Endothelial cell of umbilical vein (primary cell): ENCODE results near the gene GSC2. TPM values are rescaled to one million over a fixed set of nuclear protein-coding genes. Genes with fewer than 3 reads are reported as not detected.

Source experiments
- BruUV-seq: library from RNA; stranded (reverse); fragments of 400-500 nt; replicated peaks from 2 replicates; lab custom pipeline; 2021; lab: Mats Ljungman, UMichigan
- CTCF ChIA-PET: fragments of 300-600, 350-600 bp; sonication (Branson Sonifier 250); formaldehyde crosslinking; loops from one replicate; lab custom pipeline; 2021; ENCODE audit warnings: antibody characterized with exemption, inconsistent platforms; lab: Charles Lee
- POLR2A ChIA-PET: fragments of 300-600, 350-600 bp; sonication (Branson Sonifier 250); formaldehyde crosslinking; loops from one replicate; lab custom pipeline; 2021; ENCODE audit warnings: antibody characterized with exemption, inconsistent platforms; lab: Charles Lee
- DNase-seq: peaks from one replicate; pipeline ENCODE4 v3.0.0-alpha.2; 2011; ENCODE audit warnings: low read depth, low spot score
- FAIRE-seq: peaks from 2 replicates; lab custom pipeline; 2011; peaks lifted over from hg19 to GRCh38; lab: Jason Lieb, UNC
- H2AFZ ChIP-seq: 2 replicates; pipeline ENCODE4 v1.6.0; 2012; ENCODE audit warnings: low read depth, low read length, control low read depth, inconsistent platforms
- H3K27ac ChIP-seq: 2 replicates; pipeline ENCODE4 v1.5.1; 2011; ENCODE audit warnings: low read depth, mild to moderate bottlenecking, control low read depth, low read length, moderate library complexity; ENCODE audit not compliant: insufficient read depth
- H3K27me3 ChIP-seq, 2 experiments: 2 replicates each; pipeline versions ENCODE4 v1.6.0 to v1.6.1; 2011; ENCODE audit warnings: low read length in 2 of 2, mixed read lengths in 1 of 2; ENCODE audit not compliant: control insufficient read depth in 2 of 2, insufficient read depth in 2 of 2
- H3K36me3 ChIP-seq, 2 experiments: 2 replicates in 1 of 2; 3 replicates in 1 of 2; pipeline ENCODE4 v1.5.1; 2011; ENCODE audit warnings: low read length in 2 of 2, mild to moderate bottlenecking in 1 of 2, moderate library complexity in 1 of 2; ENCODE audit not compliant: control insufficient read depth in 2 of 2, insufficient read depth in 2 of 2; ENCODE audit errors: extremely low read depth in 1 of 2
- H3K4me1 ChIP-seq: 3 replicates; pipeline ENCODE4 v1.5.1; 2011; ENCODE audit warnings: mild to moderate bottlenecking, low read length; ENCODE audit not compliant: control insufficient read depth, insufficient read depth; ENCODE audit errors: extremely low read depth
- H3K4me2 ChIP-seq: 2 replicates; pipeline ENCODE4 v1.6.1; 2011; ENCODE audit warnings: low read length, control low read depth, mixed read lengths; ENCODE audit not compliant: insufficient read depth
- H3K4me3 ChIP-seq, 3 experiments: fragments of 200-600 bp in 1 of 3; sonication (generic), shearing (Covaris generic) in 1 of 3; replicated peaks in 1 of 3; 2 replicates each; pipeline ENCODE4 v1.5.1; 2011 to 2016; ENCODE audit warnings: control low read depth in 3 of 3, low read length in 3 of 3, mild to moderate bottlenecking in 2 of 3, inconsistent platforms in 1 of 3, low read depth in 1 of 3, moderate library complexity in 1 of 3; ENCODE audit not compliant: insufficient read depth in 1 of 3
- H3K79me2 ChIP-seq: 2 replicates; pipeline ENCODE4 v1.6.0; 2012; ENCODE audit warnings: low read length, inconsistent platforms; ENCODE audit not compliant: control insufficient read depth, insufficient read depth
- H3K9ac ChIP-seq: replicated peaks from 2 replicates; pipeline ENCODE3; 2011; ENCODE audit warnings: low read length, control low read depth; ENCODE audit not compliant: insufficient read depth; ENCODE audit errors: extremely low read depth
- H3K9me1 ChIP-seq: replicated peaks from 3 replicates; pipeline ENCODE4 v1.6.0; 2011; ENCODE audit warnings: mild to moderate bottlenecking, low read length; ENCODE audit not compliant: control insufficient read depth, insufficient read depth; ENCODE audit errors: extremely low read depth
- H3K9me3 ChIP-seq: replicated peaks from 2 replicates; pipeline ENCODE4 v1.5.1; 2012; ENCODE audit warnings: low read length, inconsistent platforms; ENCODE audit not compliant: control insufficient read depth, insufficient read depth
- H4K20me1 ChIP-seq: replicated peaks from 2 replicates; pipeline ENCODE3; 2011; ENCODE audit warnings: mild to moderate bottlenecking, low read length; ENCODE audit not compliant: control insufficient read depth, insufficient read depth; ENCODE audit errors: extremely low read depth
- CTCF ChIP-seq, 2 donors: IDR thresholded peaks; 1 replicate in 1 of 2; 2 replicates in 1 of 2; pipeline ENCODE4 v1.5.1; 2011; ENCODE audit warnings: low read length in 2 of 2, mild to moderate bottlenecking in 2 of 2, moderate library complexity in 2 of 2, control low read depth in 1 of 2, inconsistent platforms in 1 of 2, low read depth in 1 of 2; ENCODE audit not compliant: insufficient read depth in 1 of 2; ENCODE audit errors: extremely low read depth in 1 of 2
- EZH2 ChIP-seq: IDR thresholded peaks from 2 replicates; pipeline ENCODE4 v1.6.1; 2012; ENCODE audit warnings: borderline replicate concordance, low read depth, mild to moderate bottlenecking, moderate library complexity, low read length, inconsistent platforms; ENCODE audit not compliant: severe bottlenecking
- FOS ChIP-seq: IDR thresholded peaks from 2 replicates; pipeline ENCODE4 v1.6.1; 2011; ENCODE audit warnings: mild to moderate bottlenecking, low read length, moderate library complexity, borderline replicate concordance; ENCODE audit not compliant: insufficient read depth
- GATA2 ChIP-seq: IDR thresholded peaks from 2 replicates; pipeline ENCODE4 v1.7.0; 2011; ENCODE audit warnings: low read depth, mild to moderate bottlenecking, moderate library complexity, mixed read lengths, low read length; ENCODE audit not compliant: insufficient read length, insufficient read depth
- MYC ChIP-seq: IDR thresholded peaks from one replicate; pipeline ENCODE4 v1.6.1; 2011; ENCODE audit warnings: mild to moderate bottlenecking, low read depth, low read length
- POLR2A ChIP-seq: IDR thresholded peaks from 2 replicates; pipeline ENCODE4 v1.6.1; 2012; ENCODE audit warnings: low read depth, mild to moderate bottlenecking, control low read depth, low read length
- POLR2AphosphoS5 ChIP-seq: IDR thresholded peaks from 2 replicates; pipeline ENCODE4 v1.6.1; 2012; ENCODE audit warnings: low read depth, mild to moderate bottlenecking, control low read depth, low read length, moderate library complexity; ENCODE audit not compliant: insufficient read depth
- dilution Hi-C: fragments of 300-500 bp; cut with MboI; formaldehyde crosslinking; loops from one replicate; pipeline ENCODE4 v1.15.0; 2019; ENCODE audit warnings: low sequenced_read_pairs; ENCODE audit not compliant: extremely low pct_ligation_motif_present
- intact Hi-C: fragments of 100-400 bp; cut with micrococcal nuclease; formaldehyde crosslinking; loops from one replicate; pipeline ENCODE4 v1.10.0; 2022
- polyA plus RNA-seq, 4 experiments: library from polyadenylated mRNA; depleted of rRNA in 3 of 4; stranded (reverse) in 3 of 4; unstranded in 1 of 4; fragments of >200 nt; gene quantifications; 2 replicates each; pipeline versions ENCODE4 v1.2.1 to v1.2.3, GENCODE V29; 2011 to 2012; ENCODE audit warnings: missing spikeins in 1 of 4
- total RNA-seq: library from RNA; stranded (reverse); gene quantifications from 2 replicates; pipeline ENCODE4 v1.2.3, GENCODE V29; 2021

Gene GSC2
- total and polyA plus RNA-seq, 2 donors (not counting 3 experiments of a cell fraction or from before 2014, with no cell fraction given), result not detected

GRCh38 chr22:19174106-19175025, 24.3 kb upstream of the GSC2 start:
- FAIRE-seq, result no peak
- H3K9ac ChIP-seq, result no peak overlapping the region

More at GRCh38 chr22:19174106-19175025, 24.3 kb upstream of the GSC2 start:
- Histone ChIP-seq H3K9me3 (no peaks in the 10 kb centered on the region), H3K4me2 (no peak overlapping the region), H3K79me2 (peaks cover 36% of the 10 kb centered on the region), H3K27ac (no peak overlapping the region), H4K20me1 (no peaks in the 10 kb centered on the region), H2AFZ (no peak overlapping the region), H3K27me3 (peaks cover 3 to 6% of the 10 kb centered on the region in 2 experiments), H3K9me1 (no peaks in the 10 kb centered on the region), H3K4me3 (no peak overlapping the region), H3K4me1 (peaks cover 25% of the 10 kb centered on the region), H3K36me3 (peaks cover 0 to 5% of the 10 kb centered on the region in 2 experiments)
- CTCF ChIA-PET, result interaction anchor here (1.6 kb wide), 1 partner anchor 30 kb away, joined by 5 read pairs; the partner anchor contains the start of gene ESS2
- POLR2A ChIA-PET, result no interaction called here
- intact Hi-C loops (loop anchor here (5.0 kb wide), 1 partner anchor 273 kb away; the partner anchor contains the start of gene C22orf39), dilution Hi-C loops (no loop called here)
- TF ChIP-seq FOS (no peak), EZH2 (no peak), MYC (no peak), GATA2 (no peak), POLR2A (peak; percentile 30), POLR2AphosphoS5 (peak; percentile 22), CTCF (IDR thresholded peaks at IDR 0.05; ENCODE audit: extremely low read depth in 1 of 2, insufficient read depth in 1 of 2, low read depth in 1 of 2, low read length in 2 of 2) (no peak)
- no TSS peak for BruUV-seq
- DNase-seq, result no peak
